Stimulated activated CD4-positive, alpha-beta T cell treated with anti-CD3 and anti-CD28 coated beads, Interleukin-2, amount 100 ng/mL, for 24 hours (primary cell): ENCODE results near the gene ARHGAP10.
A peak's percentile ranks its signal among the peaks of the same experiment; 100 is the strongest.
"Not testable (repeated sequence)": the region's sequence is repeated elsewhere in the genome, so short reads cannot be mapped to it uniquely, and the experiment has no call there.

ENCODE experiments used
- DNase-seq, 2 donors: peaks; one replicate each; pipeline ENCODE4 v3.0.0-alpha.2; 2020

ARHGAP10 gene

DNA sequence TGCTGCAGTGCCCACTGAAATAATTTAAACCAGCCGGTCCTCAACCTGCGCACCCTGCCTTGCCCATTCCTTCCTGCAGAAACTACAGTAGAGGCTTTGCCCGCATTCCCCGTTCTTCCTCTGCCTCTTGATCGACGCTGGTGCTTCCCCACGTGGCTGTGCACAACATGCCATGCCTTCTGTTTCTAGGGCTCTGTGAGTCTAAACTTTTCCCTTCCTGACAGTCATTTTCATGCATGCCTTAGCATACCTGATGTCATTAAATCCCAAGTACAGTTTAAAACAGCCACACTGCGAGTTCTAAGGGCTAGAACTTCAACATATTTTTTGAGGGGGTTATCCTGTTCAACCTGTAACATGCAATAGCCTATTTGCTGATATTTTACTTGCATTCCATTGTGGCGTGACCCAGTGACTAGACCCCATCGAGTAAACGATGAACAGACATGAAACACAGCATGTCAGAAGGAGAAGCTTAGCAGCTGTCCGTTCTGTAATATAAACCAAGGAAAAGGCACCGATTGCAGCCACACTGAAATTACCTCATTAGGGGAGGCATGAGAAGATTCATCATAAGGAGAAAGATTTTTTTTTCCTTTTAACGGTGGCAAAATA is 232.5 kb downstream of the ARHGAP10 start:
- DNase-seq: no peak

- no peak for DNase-seq
Observed at GRCh38 chr4:147965056-147965455, 233.2 kb downstream of the ARHGAP10 start.

DNA sequence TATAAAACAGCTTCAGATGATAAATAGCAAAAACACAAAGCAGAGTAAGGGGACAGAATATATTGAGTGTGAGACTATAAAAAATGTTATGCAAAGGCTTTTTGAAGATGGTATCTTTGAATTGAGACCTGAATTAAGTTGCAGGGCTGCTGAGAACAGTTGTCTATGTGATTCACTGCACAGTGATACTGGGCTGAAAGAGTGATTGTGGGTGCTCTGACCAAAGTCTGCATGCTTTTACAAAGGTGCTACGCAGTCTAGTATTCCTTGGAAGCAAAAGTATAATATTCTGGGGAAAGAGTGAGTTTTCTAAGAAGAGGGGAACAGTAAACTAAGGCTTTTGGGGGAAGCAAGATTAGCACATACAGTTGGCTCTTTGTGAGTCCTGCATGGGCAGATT is 234.0 kb downstream of the ARHGAP10 start:
- no peak for DNase-seq

DNA sequence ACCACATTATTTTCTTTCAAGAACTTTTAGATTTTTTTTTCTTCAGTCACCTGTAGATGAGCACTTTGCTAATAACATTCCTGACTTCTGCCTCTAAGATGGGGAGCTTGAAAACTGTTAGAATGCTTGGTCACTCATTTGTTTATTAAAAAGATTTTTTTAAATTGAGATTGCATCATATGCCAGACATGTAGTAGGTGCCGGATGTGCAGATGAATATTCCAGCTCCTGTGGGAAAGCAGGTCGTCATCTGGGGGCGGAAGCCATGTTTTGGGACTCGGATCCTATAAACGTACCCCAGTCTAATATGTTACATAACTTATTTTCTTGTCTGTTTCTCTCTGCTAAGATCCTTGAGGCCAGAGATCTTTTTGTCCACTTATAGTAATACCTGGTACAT is 236.8 kb downstream of the ARHGAP10 start:
- DNase-seq: no peak

DNA sequence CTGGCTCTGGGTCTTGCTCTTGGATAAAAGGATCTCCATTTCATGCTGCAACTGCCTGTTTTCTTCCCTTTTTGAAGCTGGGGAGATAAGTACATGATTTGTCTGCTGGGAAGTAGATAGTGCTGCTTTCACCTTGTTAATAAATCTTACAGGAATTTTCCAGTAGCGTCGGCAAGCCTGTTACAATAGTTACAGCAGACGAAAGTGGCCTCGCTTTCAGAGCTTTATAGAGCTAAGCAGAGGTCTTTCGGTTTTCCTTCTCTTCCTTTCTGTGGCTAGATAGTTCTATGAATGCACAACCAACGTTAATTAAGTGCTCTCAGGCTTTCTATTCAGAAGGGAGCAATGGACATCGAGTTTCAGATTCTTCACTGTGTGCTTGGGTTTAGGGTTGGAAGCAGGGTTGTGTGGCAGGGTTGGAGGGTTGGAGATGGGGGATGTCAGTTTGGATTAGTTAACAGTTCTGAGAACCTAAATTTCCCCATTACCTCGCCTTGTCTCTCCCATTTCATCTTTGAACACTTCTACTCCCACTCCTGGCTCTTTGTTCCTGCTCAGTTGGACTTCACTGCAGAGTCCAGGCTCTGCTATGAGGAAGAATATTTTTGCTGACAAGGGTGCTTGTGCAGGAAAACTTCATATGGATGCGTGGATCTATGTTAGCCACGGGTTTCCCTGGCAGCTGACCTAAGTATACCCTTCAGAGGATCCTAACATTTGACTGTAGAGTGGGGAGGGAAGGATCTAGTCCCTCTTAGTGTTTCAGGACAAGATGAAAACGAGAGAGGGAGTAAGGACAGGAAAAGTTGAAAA is 237.9 kb downstream of the ARHGAP10 start:
- DNase-seq: no peak

DNA sequence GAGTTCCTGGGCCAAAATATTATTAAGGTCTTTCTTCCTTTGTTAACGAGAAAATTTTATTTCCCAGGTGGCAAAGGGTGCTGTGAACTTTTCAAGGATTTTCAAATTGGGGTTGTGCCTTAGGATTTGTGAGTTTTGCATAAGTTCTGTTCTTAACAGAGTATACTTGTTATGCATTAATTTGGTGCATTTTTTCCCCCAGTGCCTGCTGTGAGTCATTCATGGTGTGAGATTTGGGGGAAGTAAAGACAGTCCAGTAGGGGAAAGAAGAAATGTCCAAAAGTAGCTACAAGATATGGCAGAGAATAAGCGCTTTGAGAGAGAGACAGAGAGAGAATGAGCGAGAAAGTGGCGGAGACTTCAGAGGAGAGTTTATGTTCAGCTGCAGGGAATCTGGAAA is 239.2 kb downstream of the ARHGAP10 start:
- DNase-seq: no peak

DNA sequence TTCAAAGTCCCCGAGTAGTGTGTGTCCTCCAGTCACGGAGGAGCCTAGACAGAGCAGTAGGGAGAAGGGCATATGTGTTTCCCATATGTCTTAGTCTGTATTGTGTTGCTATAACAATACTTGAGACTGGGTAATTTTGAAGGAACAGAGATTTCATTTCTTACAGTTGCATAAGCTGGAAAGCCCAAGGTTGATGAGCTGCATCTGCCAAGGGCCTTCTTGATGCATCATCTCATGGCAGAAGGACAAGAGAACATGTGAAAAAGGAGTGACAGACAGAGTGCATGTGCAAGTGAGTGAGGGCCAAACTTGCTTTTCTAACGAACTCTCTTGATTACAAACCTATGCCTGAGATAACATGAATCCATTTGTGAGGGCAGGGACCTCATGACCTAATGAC is 243.4 kb downstream of the ARHGAP10 start:
- DNase-seq: no peak

DNA sequence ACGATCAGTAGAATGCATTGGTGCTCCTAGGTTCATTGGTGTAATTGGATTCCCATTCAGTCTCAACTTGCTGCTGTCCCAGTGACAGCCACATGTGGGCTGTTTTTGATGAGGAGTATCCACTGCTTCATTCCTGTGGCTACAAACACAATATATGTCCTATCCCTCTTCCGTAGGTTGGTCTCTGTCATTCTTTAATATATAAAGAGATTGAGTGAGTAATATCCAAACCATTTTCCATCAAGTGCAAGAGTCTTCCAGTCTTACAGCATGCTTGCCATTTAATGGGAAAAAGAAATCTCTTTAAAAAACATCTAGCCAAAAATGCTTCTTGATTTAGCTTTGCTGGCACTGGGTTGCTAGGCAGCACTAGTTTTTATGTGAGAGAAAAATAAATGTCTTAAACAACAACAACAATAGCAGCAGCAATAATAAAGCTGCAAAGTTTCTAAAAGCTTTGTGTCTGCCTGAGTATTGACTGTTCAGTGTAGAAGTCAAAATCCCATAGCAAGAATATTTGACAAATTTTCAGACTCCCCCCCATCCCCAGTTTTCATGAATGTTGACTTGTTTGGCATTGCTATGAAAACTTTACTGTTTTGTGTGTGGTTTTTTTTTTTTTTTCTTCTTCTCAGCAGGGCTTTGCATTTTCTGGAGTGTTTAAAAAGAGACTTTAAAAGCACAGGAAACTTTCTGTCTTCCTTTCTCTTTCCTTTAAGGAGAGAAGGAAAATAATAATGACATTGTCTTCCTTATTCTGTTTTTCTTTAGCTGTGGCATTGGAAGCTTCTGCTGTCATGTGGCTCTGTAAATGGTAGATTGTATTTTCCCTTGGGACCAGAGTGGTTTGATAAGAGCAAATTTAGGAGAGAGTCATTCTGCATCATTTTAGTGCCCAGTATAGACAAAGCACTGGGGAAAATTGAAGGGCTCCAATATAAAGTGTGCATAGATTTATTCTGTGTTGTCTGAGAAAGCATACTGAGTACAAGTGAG is 244.3 kb downstream of the ARHGAP10 start:
- no peak for DNase-seq

DNA sequence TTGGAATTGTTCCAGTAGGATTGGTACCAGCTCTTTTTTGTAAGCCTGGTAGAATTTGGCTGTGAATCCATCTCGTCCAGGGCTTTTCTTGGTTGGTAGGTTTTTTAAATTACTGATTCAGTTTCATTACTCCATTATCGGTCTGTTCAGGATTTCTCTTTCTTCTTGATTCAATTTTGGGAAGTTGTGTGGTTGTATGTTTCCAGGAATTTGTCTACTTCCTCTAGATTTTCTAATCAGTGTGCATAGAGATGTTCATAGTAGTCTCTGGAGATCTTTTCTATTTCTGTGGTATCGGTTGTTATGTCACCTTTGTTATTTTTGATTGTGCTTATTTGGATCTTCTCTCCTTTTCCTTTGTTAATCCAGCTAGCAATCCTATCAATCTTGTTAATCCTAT is 248.7 kb downstream of the ARHGAP10 start:
- DNase-seq: no peak

GRCh38 chr4:147981305-147981704 is 249.4 kb downstream of the ARHGAP10 start:
- DNase-seq: no peak

- peak in 1 of 2 donors; percentile 2 for DNase-seq
Observed at GRCh38 chr4:147984065-147984777, 252.3 kb downstream of the ARHGAP10 start.

DNA sequence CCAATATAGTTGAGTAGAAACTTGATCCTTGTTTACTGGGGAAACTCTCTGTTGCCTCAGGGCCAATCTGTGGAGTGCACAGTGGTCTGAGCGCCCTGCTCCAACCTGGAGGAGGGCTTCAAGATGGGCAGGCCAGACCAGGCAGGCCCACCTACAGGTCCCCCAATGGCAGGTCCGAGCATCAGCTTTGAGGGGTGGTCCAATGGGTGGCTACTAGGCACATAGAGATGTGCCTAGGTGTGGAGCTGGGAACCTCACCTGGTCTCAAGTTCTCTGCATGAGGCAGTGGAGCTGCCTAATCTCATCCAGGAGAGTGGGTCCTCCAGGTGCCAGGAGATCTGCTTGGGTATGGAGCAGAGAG is 252.9 kb downstream of the ARHGAP10 start:
- no peak for DNase-seq

DNA sequence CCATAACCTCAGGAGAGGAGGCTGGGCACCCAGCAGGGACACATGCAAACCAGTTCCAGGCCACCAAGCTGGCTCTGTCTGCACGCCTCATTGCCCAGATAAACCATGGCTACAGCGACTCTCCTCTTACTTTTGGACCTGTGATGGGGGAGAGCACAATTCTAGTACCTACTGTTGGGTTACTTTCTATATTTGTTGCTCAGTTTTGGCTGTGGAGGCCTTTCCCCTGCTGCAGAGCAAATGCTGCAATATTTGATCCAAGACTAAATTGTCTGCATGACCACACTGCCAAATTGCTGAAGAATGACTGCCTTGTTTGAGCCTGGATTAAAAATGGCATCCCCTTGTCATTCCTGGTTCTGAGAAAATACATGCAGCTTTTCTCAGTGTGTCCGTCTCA is 253.5 kb downstream of the ARHGAP10 start:
- DNase-seq: no peak

DNA sequence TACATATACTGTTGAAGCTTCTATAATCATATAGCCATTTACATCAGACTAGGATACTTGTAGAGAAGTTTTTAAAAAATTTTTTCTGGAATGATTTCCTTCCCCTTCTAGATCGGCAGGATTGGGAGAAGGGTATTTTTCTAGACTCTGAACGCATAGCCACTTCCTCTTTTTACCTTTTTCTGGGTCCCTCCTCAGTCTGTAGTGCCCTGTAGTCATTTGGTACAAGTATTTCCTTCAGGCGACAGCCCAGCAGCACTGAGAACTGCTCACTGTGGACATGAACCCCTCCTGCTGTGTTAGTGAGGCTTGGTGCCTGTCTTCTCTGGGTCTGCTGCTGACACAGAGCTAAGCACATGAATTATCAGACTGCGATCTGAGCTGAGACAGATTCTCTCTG is 255.4 kb downstream of the ARHGAP10 start:
- no peak for DNase-seq

- no peak for DNase-seq
Observed at GRCh38 chr4:147991543-147992283, 259.8 kb downstream of the ARHGAP10 start.

DNA sequence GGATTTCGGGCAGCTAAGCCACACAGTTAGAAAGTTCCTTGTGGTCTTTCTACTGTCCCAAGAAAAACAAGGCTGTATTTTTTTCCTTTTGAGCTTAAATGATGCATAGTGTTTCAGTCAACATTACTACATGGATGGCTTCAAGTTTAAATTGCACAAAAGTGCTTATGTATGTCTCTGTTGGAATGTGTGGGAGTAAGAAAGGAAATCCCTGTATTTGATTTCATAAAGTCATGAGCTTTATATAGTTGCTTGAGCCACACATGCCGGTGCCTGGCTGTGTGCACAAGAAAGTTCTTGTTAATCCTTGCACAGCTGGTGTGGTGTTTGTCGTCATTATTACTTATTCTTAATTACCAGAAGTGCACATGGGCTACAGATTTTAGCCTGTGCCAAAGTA is 262.2 kb downstream of the ARHGAP10 start:
- DNase-seq: no peak

GRCh38 chr4:147994491-147995385 is 262.9 kb downstream of the ARHGAP10 start:
- no peak for DNase-seq

DNA sequence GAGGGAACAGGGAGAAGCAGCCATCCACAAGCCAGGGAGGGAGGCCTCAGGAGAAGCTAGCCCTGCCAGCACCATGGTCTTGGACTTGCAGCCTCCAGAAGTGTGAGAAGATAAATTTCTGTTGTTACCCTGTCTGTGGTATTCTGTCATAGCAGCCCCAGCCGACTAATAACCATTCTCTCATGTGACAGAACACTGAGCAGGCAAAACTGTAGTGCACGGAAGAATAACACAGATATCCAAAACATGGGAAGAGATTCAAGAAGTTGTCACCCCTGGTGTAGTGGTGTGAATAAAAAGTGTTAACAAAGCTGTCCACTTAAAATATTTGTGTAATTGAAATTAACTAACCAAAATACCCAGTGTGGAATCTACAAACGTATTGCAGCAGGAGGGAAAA is 265.0 kb downstream of the ARHGAP10 start:
- no peak for DNase-seq

DNA sequence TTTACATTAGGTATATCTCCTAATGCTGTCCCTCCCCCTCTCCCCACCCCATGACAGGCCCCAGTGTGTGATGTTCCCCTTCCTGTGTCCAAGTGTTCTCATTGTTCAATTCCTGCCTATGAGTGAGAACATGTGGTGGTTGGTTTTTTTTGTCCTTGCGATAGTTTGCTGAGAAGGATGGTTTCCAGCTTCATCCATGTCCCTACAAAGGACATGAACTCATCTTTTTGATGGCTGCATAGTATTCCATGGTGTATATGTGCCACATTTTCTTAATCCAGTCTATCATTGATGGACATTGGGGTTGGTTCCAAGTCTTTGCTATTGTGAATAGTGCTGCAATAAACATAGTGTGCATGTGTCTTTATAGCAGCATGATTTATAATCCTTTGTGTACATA is 268.1 kb downstream of the ARHGAP10 start:
- not testable (repeated sequence) for DNase-seq

GRCh38 chr4:148004228-148004857 is 272.5 kb downstream of the ARHGAP10 start:
- DNase-seq: no peak
